ENCODE data around the gene TWIST2. TPM values are rescaled to one million over a fixed set of nuclear protein-coding genes. Genes with fewer than 3 reads are reported as not detected.

The TWIST2 gene
- polyA plus RNA-seq, 3 donors, result 0.43 to 0.49 (median 0.43) TPM

GRCh38 chr2:238811293-238811692 lies 36.6 kb upstream of the TWIST2 start:
- Histone ChIP-seq H3K4me3 (replicated peaks in 1 of 3; ENCODE audit: low read depth in 2 of 3, low read length in 3 of 3) (no peak overlapping the region), H3K4me2 (replicated peaks; ENCODE audit: extremely low read depth, low read length, poor library complexity, severe bottlenecking) (no peak overlapping the region), H3K9me3 (replicated peaks in 1 of 2; ENCODE audit: control insufficient read depth in 1 of 2, insufficient read depth in 1 of 2, low read length in 2 of 2) (peaks cover 12 to 18% of the 10 kb centered on the region in 2 donors), H3K36me3 (replicated peaks in 1 of 2; ENCODE audit: control insufficient read depth in 1 of 2, insufficient read depth in 2 of 2, low read length in 2 of 2) (no peaks in the 10 kb centered on the region), H3K4me1 (ENCODE audit: control insufficient read depth in 1 of 2, insufficient read depth in 2 of 2, low read length in 2 of 2) (no peaks in the 10 kb centered on the region), H3K9ac (ENCODE audit: insufficient read depth, low read length, poor library complexity, severe bottlenecking) (no peak overlapping the region), H3K27me3 (ENCODE audit: control insufficient read depth in 2 of 2, insufficient read depth in 2 of 2, low read length in 2 of 2) (peaks cover 0 to 4% of the 10 kb centered on the region in 2 donors), H3K27ac (ENCODE audit: low read depth in 1 of 2, low read length in 2 of 2) (no peak overlapping the region), H3K79me2 (ENCODE audit: insufficient read depth, low read length) (no peaks in the 10 kb centered on the region), H2AFZ (ENCODE audit: insufficient read depth, low read depth, low read length, poor library complexity, severe bottlenecking) (no peak overlapping the region), H4K20me1 (ENCODE audit: insufficient read depth, low read length) (no peaks in the 10 kb centered on the region)
- intact Hi-C loops (cut with micrococcal nuclease), result no loop called here
- peaks cover 10 to 28% (median 23%) of the 10 kb centered on the region in 7 donors for H3K9me3 Mint-ChIP-seq
- no peak for TF ChIP-seq CTCF (IDR thresholded peaks at IDR 0.05)
- no peak for DNase-seq
- H3K27me3 Mint-ChIP-seq (ENCODE audit: low read depth in 3 of 3), result peaks cover 2 to 12% (median 2%) of the 10 kb centered on the region in 3 donors
- no peak overlapping the region for H3K27ac Mint-ChIP-seq
- no peaks in the 10 kb centered on the region for H3K36me3 Mint-ChIP-seq
- 35% methylated on average over 2 of the region's 4 CpGs for WGBS (ENCODE audit: insufficient coverage)
- no peaks in the 10 kb centered on the region for H3K4me1 Mint-ChIP-seq
- no peak overlapping the region for H3K4me3 Mint-ChIP-seq

- H3K4me3 ChIP-seq (replicated peaks in 1 of 3; ENCODE audit: low read depth in 2 of 3, low read length in 3 of 3), result no peak overlapping the region
- no peak overlapping the region for H3K4me2 ChIP-seq (replicated peaks; ENCODE audit: extremely low read depth, low read length, poor library complexity, severe bottlenecking)
- Mint-ChIP-seq H3K4me1 (no peaks in the 10 kb centered on the region), H3K27me3 (ENCODE audit: low read depth in 3 of 3) (peaks cover 2 to 12% (median 2%) of the 10 kb centered on the region in 3 donors), H3K27ac (no peak overlapping the region), H3K4me3 (no peak overlapping the region), H3K9me3 (peaks cover 10 to 28% (median 22%) of the 10 kb centered on the region in 7 donors), H3K36me3 (no peaks in the 10 kb centered on the region)
- no peak overlapping the region for H3K9ac ChIP-seq (ENCODE audit: insufficient read depth, low read length, poor library complexity, severe bottlenecking)
- H3K4me1 ChIP-seq (ENCODE audit: control insufficient read depth in 1 of 2, insufficient read depth in 2 of 2, low read length in 2 of 2), result no peaks in the 10 kb centered on the region
- H2AFZ ChIP-seq (ENCODE audit: insufficient read depth, low read depth, low read length, poor library complexity, severe bottlenecking), result no peak overlapping the region
- H3K27ac ChIP-seq (ENCODE audit: low read depth in 1 of 2, low read length in 2 of 2), result no peak overlapping the region
- TF ChIP-seq CTCF (IDR thresholded peaks at IDR 0.05), result no peak
- peaks cover 0 to 4% of the 10 kb centered on the region in 2 donors for H3K27me3 ChIP-seq (ENCODE audit: control insufficient read depth in 2 of 2, insufficient read depth in 2 of 2, low read length in 2 of 2)
- no peaks in the 10 kb centered on the region for H3K36me3 ChIP-seq (replicated peaks in 1 of 2; ENCODE audit: control insufficient read depth in 1 of 2, insufficient read depth in 2 of 2, low read length in 2 of 2)
- WGBS (ENCODE audit: insufficient coverage), result 100% methylated on average over 3 of the region's 5 CpGs
- H3K9me3 ChIP-seq (replicated peaks in 1 of 2; ENCODE audit: control insufficient read depth in 1 of 2, insufficient read depth in 1 of 2, low read length in 2 of 2), result peaks cover 12 to 18% of the 10 kb centered on the region in 2 donors
- intact Hi-C loops (cut with micrococcal nuclease), result no loop called here
- DNase-seq, result no peak
- no peaks in the 10 kb centered on the region for H4K20me1 ChIP-seq (ENCODE audit: insufficient read depth, low read length)
- H3K79me2 ChIP-seq (ENCODE audit: insufficient read depth, low read length), result no peaks in the 10 kb centered on the region
These were observed 36.1 kb upstream of the TWIST2 start for GRCh38 chr2:238811759-238812158.

Data from CD14-positive monocyte (primary cell).